Prostate gland (tissue), 2 donors: ENCODE data around the gene CFAP210. TPM values are rescaled to one million over a fixed set of nuclear protein-coding genes. Genes with fewer than 3 reads are reported as not detected.
"Not testable (repeated sequence)": the region's sequence is repeated elsewhere in the genome, so short reads cannot be mapped to it uniquely, and the experiment has no call there.

Source experiments
- DNase-seq: peaks from one replicate; pipeline ENCODE4 v3.0.0-alpha.2; 2019; ENCODE audit warnings: low spot score
- H3K27ac ChIP-seq, 2 donors: fragments of 200-600 bp; sonication (generic); 2 replicates each; pipeline ENCODE4 v1.5.1; 2017 to 2019
- H3K27me3 ChIP-seq: fragments of 200-600 bp; sonication (generic); replicated peaks from 2 replicates; pipeline ENCODE4 v1.5.1; 2019; ENCODE audit not compliant: insufficient read depth
- H3K36me3 ChIP-seq, 2 donors: fragments of 200-600 bp; sonication (generic); 1 replicate in 1 of 2; 2 replicates in 1 of 2; pipeline versions ENCODE4 v1.5.1 to v1.8.1; 2017 to 2019
- H3K4me1 ChIP-seq: fragments of 200-600 bp; sonication (generic); replicated peaks from 2 replicates; pipeline ENCODE4 v1.5.1; 2019
- H3K4me3 ChIP-seq, 2 donors: fragments of 200-600 bp; sonication (generic); 2 replicates each; pipeline ENCODE4 v1.5.1; 2017 to 2019
- H3K9me3 ChIP-seq: fragments of 200-600 bp; sonication (generic); 2 replicates; pipeline ENCODE4 v1.5.1; 2017
- POLR2A ChIP-seq: fragments of 450-650 bp; IDR thresholded peaks from one replicate; pipeline ENCODE4 v1.6.1; 2016; ENCODE audit warnings: antibody characterized with exemption, mild to moderate bottlenecking
- POLR2AphosphoS5 ChIP-seq: sonication (generic); formaldehyde crosslinking; IDR thresholded peaks from one replicate; pipeline ENCODE4 v1.6.1; 2017; ENCODE audit warnings: antibody characterized with exemption
- WGBS: methylation state at CpG from one replicate; pipeline ENCODE4 v1.1.5; 2018; 5-methylcytosine and 5-hydroxymethylcytosine counted together
- intact Hi-C: fragments of 100-400 bp; cut with DNase I; formaldehyde crosslinking; loops from one replicate; pipeline ENCODE4 v1.14.2; 2022
- total RNA-seq, 2 donors: library from RNA; depleted of rRNA; stranded (reverse); fragments of >200 nt; gene quantifications; one replicate each; pipeline ENCODE4 v1.1.0, GENCODE V29; 2016
- TF ChIP-seq, protein P1 (sequence below), 4 experiments: fragments of 200-600 bp in 2 of 4; fragments of 450-650 bp in 2 of 4; sonication (generic) in 2 of 4; IDR thresholded peaks; 1 replicate in 3 of 4; 2 replicates in 1 of 4; pipeline ENCODE4 v1.5.1; 2016 to 2019; ENCODE audit warnings: antibody characterized with exemption in 4 of 4, mild to moderate bottlenecking in 2 of 4, moderate library complexity in 2 of 4

Gene CFAP210
- total RNA-seq, 2 donors from 2014 or later, result 0.27 to 1.0 TPM

DNA sequence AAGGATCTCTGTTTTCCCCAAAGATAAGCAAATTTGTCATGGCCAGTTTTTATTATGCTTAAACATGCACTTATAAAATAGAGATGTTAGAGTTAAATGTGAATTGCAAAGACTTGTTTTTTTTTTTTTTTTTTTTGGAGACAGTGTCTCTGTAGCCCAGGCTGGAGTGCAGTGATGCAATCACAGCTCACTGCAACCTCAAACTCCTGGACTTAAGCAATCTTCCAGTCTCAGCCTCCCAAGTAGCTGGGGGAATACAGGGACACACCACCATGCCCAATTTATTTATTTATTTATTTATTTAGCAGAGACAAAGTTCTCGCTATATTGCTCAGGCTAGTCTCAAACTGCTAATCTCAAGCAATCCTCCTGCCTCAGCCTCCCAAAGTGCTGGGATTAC lies 15.1 kb upstream of the CFAP210 start:
- Histone ChIP-seq H3K9me3 (no peaks in the 10 kb centered on the region), H3K36me3 (no peaks in the 10 kb centered on the region), H3K27ac (no peak overlapping the region), H3K4me1 (no peaks in the 10 kb centered on the region), H3K4me3 (no peak overlapping the region), H3K27me3 (no peaks in the 10 kb centered on the region)
- intact Hi-C loops, result no loop called here
- no peak for TF ChIP-seq POLR2A
- TF ChIP-seq, protein P1, sequence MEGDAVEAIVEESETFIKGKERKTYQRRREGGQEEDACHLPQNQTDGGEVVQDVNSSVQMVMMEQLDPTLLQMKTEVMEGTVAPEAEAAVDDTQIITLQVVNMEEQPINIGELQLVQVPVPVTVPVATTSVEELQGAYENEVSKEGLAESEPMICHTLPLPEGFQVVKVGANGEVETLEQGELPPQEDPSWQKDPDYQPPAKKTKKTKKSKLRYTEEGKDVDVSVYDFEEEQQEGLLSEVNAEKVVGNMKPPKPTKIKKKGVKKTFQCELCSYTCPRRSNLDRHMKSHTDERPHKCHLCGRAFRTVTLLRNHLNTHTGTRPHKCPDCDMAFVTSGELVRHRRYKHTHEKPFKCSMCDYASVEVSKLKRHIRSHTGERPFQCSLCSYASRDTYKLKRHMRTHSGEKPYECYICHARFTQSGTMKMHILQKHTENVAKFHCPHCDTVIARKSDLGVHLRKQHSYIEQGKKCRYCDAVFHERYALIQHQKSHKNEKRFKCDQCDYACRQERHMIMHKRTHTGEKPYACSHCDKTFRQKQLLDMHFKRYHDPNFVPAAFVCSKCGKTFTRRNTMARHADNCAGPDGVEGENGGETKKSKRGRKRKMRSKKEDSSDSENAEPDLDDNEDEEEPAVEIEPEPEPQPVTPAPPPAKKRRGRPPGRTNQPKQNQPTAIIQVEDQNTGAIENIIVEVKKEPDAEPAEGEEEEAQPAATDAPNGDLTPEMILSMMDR (IDR thresholded peaks at IDR 0.05), result no peak
- no peak for TF ChIP-seq POLR2AphosphoS5
- no peak for DNase-seq
- 95% methylated on average over 1 of the region's 1 CpG for WGBS

DNA sequence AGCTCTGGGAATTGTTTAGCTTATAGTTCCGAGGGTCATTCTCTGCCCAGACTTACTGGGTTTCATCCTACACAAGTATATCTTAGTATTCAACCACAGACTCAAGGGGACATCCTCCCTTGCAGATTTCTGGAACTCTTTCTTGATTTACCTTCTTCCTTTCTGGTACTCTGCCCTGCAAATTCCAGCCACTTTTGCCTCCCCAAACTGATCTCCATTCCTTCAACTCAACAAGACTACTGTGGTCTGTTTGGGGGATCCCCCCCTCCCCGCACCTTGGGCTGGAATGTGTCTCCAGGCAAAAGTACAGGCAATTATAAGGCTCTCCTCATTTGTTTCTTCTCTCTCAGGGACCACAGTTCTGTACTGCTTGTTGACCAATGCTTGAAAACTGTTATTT lies 13.4 kb upstream of the CFAP210 start:
- no peak for TF ChIP-seq POLR2A
- H3K9me3 ChIP-seq, result no peaks in the 10 kb centered on the region
- H3K27ac ChIP-seq, result no peak overlapping the region
- WGBS, result 62% methylated on average over 2 of the region's 2 CpGs
- H3K4me1 ChIP-seq, result no peaks in the 10 kb centered on the region
- no peak overlapping the region for H3K4me3 ChIP-seq
- H3K36me3 ChIP-seq, result no peaks in the 10 kb centered on the region
- no peaks in the 10 kb centered on the region for H3K27me3 ChIP-seq
- intact Hi-C loops, result no loop called here
- DNase-seq, result no peak

DNA sequence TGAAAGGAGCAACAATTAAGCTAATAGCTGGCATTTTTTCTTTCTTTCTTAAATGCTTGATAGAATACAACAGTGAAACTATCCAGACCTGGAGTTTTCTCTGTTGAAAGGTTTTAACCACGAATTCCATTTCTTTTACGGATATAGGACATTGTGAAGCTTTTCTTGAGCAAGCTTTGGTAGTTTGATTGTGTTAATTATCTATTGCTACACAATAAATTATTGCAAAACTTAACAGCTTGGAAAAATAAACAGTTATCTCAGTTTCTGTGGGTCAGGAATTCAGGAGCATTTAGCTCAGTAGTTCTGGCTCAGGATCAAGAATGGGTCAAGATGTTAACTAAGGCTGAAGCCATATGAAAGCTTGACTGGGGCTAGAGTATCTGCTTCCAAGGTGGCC lies 11.7 kb upstream of the CFAP210 start:
- Histone ChIP-seq H3K27ac (no peak overlapping the region), H3K36me3 (no peaks in the 10 kb centered on the region), H3K9me3 (no peaks in the 10 kb centered on the region), H3K27me3 (no peaks in the 10 kb centered on the region), H3K4me1 (no peaks in the 10 kb centered on the region), H3K4me3 (no peak overlapping the region)
- TF ChIP-seq POLR2AphosphoS5 (no peak), POLR2A (no peak)
- TF ChIP-seq, protein P1 (IDR thresholded peaks at IDR 0.05), result no peak
- 84% methylated on average over 2 of the region's 2 CpGs for WGBS
- intact Hi-C loops, result no loop called here
- no peak for DNase-seq

DNA sequence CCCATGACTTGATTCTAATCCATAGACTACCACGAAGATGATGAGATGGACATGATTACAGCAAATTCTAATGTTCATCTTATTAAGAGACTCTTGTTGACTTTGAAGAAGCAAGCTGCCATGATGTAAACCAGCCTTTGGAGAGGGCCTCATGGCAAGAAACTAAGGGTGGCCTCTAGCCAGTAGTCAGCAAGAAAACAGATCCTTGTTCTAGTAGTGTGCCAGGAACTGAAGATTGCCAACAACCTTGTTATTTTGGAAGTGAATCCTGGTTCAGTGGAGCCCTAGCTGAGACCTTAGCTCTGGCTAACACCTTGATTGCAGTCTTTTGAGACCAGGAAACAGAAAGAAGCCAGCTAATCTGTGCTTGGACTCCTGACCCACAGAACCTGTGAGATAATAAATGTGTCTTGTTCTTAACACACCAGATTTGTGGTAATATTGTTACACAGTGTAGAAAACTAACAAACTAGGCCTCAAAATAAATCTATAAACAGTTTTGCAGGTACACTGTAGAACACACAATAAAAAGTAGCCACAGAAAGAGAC lies 10.0 kb upstream of the CFAP210 start:
- peak overlapping the region; percentile 26 to 28 for H3K27ac ChIP-seq

DNA sequence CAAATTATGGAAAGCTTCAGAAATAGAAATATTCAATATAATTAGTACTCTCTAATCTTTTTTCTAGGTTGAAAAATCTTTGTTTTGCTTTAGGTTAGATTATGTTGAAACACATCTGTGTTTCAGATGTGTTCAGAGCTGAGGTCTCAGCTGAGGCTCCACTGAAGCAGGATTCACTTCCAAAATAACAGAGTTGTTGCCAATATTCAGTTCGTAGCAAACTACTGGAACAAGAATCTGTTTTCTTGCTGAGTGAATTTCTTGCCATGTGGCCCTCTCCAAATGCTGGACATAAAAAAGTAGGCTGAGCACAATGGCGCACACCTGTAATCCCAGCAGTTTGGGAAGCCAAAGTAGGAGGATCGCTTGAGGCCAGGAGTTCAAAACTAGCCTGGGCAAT lies 8.8 kb upstream of the CFAP210 start:
- Histone ChIP-seq H3K4me3 (no peak overlapping the region), H3K9me3 (no peaks in the 10 kb centered on the region), H3K27me3 (no peaks in the 10 kb centered on the region), H3K36me3 (no peaks in the 10 kb centered on the region), H3K27ac (no peak overlapping the region), H3K4me1 (no peaks in the 10 kb centered on the region)
- TF ChIP-seq POLR2AphosphoS5 (no peak), POLR2A (no peak)
- TF ChIP-seq, protein P1 (IDR thresholded peaks at IDR 0.05), result no peak
- no peak for DNase-seq
- WGBS, result 81% methylated on average over 3 of the region's 3 CpGs
- intact Hi-C loops, result no loop called here

More for the DNA sequence above, 10.0 kb upstream of the CFAP210 start:
- no peaks in the 10 kb centered on the region for H3K9me3 ChIP-seq
- no peaks in the 10 kb centered on the region for H3K36me3 ChIP-seq
- TF ChIP-seq, protein P1 (IDR thresholded peaks at IDR 0.05), result no peak
- TF ChIP-seq POLR2A, result no peak
- TF ChIP-seq POLR2AphosphoS5, result no peak
- DNase-seq, result no peak
- WGBS, result 84% methylated on average over 1 of the region's 1 CpG
- H3K4me1 ChIP-seq, result no peaks in the 10 kb centered on the region
- intact Hi-C loops, result no loop called here
- H3K27me3 ChIP-seq, result no peaks in the 10 kb centered on the region
- no peak overlapping the region for H3K4me3 ChIP-seq

DNA sequence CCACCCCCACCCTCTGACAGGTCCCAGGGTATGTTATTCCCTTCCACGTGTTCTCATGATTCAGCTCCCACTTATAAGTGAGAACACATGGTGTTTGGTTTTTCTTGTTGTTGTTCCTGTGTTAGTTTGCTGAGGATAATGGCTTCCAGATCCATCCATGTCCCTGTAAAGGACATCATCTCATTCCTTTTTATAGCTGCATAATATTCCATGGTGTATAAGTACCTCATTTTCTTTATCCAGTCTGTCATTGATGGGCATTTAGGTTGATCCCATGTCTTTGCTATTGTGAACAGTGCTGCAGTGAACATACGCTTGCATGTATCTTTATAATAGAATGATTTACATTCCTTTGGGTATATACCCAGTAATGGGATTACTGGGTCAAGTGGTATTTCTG lies 5.0 kb upstream of the CFAP210 start:
- H3K27me3 ChIP-seq, H3K36me3 ChIP-seq, DNase-seq, H3K9me3 ChIP-seq, H3K4me3 ChIP-seq, H3K4me1 ChIP-seq, H3K27ac ChIP-seq: not testable (repeated sequence)
- intact Hi-C loops, result loop anchor here (10.0 kb wide), 1 partner anchor 114 kb away; the partner anchor contains the start of gene PPIG
- 100% methylated on average over 2 of the region's 2 CpGs for WGBS
